Measurements from ENCODE around the gene AKIRIN2. TPM values are rescaled to one million over a fixed set of nuclear protein-coding genes. Genes with fewer than 3 reads are reported as not detected.

The AKIRIN2 gene
- 35.0 and 35.6 TPM in 2 replicates for total RNA-seq

- intact Hi-C loops (cut with micrococcal nuclease), result loop anchor here (1.0 to 10.0 kb wide), 19 partner anchors 21 to 1936 kb away; partner anchors contain the start of genes LYRM2, ORC3, PNRC1 and RNGTT
Observed at GRCh38 chr6:87701676-87702588, at the start of gene AKIRIN2. TSS of gene AKIRIN2 (minus strand) at chr6:87702233. CDS start at chr6:87701684, 549 bp downstream.

- intact Hi-C loops (cut with micrococcal nuclease), result no loop called here
Observed at GRCh38 chr6:87747646-87748045, 45.6 kb upstream of the AKIRIN2 start.

- intact Hi-C loops (cut with micrococcal nuclease), result no loop called here
Observed at GRCh38 chr6:87745966-87746721, 44.1 kb upstream of the AKIRIN2 start.

GRCh38 chr6:87743454-87743853 is 41.4 kb upstream of the AKIRIN2 start:
- intact Hi-C loops (cut with micrococcal nuclease), result loop anchor here (2.0 kb wide), 1 partner anchor 19 kb away; no protein-coding TSS in a partner anchor

GRCh38 chr6:87742106-87742505 is 40.1 kb upstream of the AKIRIN2 start:
- intact Hi-C loops (cut with micrococcal nuclease), result loop anchor here (1.0 to 2.0 kb wide), 5 partner anchors 10 to 1123 kb away; partner anchors contain the start of genes AKIRIN2 and ORC3

GRCh38 chr6:87741001-87741650 is 39.1 kb upstream of the AKIRIN2 start:
- intact Hi-C loops (cut with micrococcal nuclease), result no loop called here

- intact Hi-C loops (cut with micrococcal nuclease), result loop anchor here (1.0 kb wide), 1 partner anchor 36 kb away; the partner anchor contains the start of gene AKIRIN2
Observed at GRCh38 chr6:87738744-87739143, 36.7 kb upstream of the AKIRIN2 start.

- intact Hi-C loops (cut with micrococcal nuclease), result loop anchor here (1.0 kb wide), 1 partner anchor 36 kb away; the partner anchor contains the start of gene AKIRIN2
Observed at GRCh38 chr6:87738000-87738399, 36.0 kb upstream of the AKIRIN2 start.

- intact Hi-C loops (cut with micrococcal nuclease), result no loop called here
Observed at GRCh38 chr6:87736809-87737540, 34.9 kb upstream of the AKIRIN2 start.

- intact Hi-C loops (cut with micrococcal nuclease), result loop anchor here (1.0 to 5.0 kb wide), 3 partner anchors 10 to 75 kb away; partner anchors contain the start of gene AKIRIN2
Observed at GRCh38 chr6:87731818-87732661, 30.0 kb upstream of the AKIRIN2 start.

GRCh38 chr6:87731080-87731479 is 29.0 kb upstream of the AKIRIN2 start:
- intact Hi-C loops (cut with micrococcal nuclease), result loop anchor here (5.0 kb wide), 1 partner anchor 76 kb away; no protein-coding TSS in a partner anchor

- intact Hi-C loops (cut with micrococcal nuclease), result loop anchor here (5.0 kb wide), 1 partner anchor 77 kb away; no protein-coding TSS in a partner anchor
Observed at GRCh38 chr6:87729965-87730719, 28.1 kb upstream of the AKIRIN2 start.

- intact Hi-C loops (cut with micrococcal nuclease), result no loop called here
Observed at GRCh38 chr6:87728706-87729105, 26.7 kb upstream of the AKIRIN2 start.

GRCh38 chr6:87724983-87725811 is 23.2 kb upstream of the AKIRIN2 start:
- intact Hi-C loops (cut with micrococcal nuclease), result loop anchor here (2.0 kb wide), 1 partner anchor 18 kb away; no protein-coding TSS in a partner anchor

- intact Hi-C loops (cut with micrococcal nuclease), result loop anchor here (2.0 kb wide), 2 partner anchors 19 to 33 kb away; no protein-coding TSS in a partner anchor
Observed at GRCh38 chr6:87723170-87724078, 21.4 kb upstream of the AKIRIN2 start.

GRCh38 chr6:87722540-87723169 is 20.6 kb upstream of the AKIRIN2 start:
- intact Hi-C loops (cut with micrococcal nuclease), result loop anchor here (2.0 kb wide), 1 partner anchor 34 kb away; no protein-coding TSS in a partner anchor

Data from T-helper 1 cell treated with Interleukin-12 subunit alpha and Interleukin-12 subunit beta and Interleukin-4 antibody, amounts not matched to agents 30 ng/mL and 1 ng/mL, for 36 hours (primary cell).